ENCODE data around the gene KLHDC4. TPM values are rescaled to one million over a fixed set of nuclear protein-coding genes. Genes with fewer than 3 reads are reported as not detected.

Gene KLHDC4
- total RNA-seq, 1 donor from 2014 or later: 20.5 TPM

GRCh38 chr16:87661561-87661960 is 104.2 kb downstream of the KLHDC4 start:
- H3K36me3 Mint-ChIP-seq (ENCODE audit: low read depth): no peaks in the 10 kb centered on the region
- H3K27ac Mint-ChIP-seq (ENCODE audit: unreplicated experiment): no peak overlapping the region
- peaks cover 7% of the 10 kb centered on the region for H3K9me3 Mint-ChIP-seq (ENCODE audit: low read depth)
- H3K27me3 Mint-ChIP-seq (ENCODE audit: low read depth): peaks cover 29% of the 10 kb centered on the region
- TF ChIP-seq, protein P1, sequence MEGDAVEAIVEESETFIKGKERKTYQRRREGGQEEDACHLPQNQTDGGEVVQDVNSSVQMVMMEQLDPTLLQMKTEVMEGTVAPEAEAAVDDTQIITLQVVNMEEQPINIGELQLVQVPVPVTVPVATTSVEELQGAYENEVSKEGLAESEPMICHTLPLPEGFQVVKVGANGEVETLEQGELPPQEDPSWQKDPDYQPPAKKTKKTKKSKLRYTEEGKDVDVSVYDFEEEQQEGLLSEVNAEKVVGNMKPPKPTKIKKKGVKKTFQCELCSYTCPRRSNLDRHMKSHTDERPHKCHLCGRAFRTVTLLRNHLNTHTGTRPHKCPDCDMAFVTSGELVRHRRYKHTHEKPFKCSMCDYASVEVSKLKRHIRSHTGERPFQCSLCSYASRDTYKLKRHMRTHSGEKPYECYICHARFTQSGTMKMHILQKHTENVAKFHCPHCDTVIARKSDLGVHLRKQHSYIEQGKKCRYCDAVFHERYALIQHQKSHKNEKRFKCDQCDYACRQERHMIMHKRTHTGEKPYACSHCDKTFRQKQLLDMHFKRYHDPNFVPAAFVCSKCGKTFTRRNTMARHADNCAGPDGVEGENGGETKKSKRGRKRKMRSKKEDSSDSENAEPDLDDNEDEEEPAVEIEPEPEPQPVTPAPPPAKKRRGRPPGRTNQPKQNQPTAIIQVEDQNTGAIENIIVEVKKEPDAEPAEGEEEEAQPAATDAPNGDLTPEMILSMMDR (IDR thresholded peaks at IDR 0.05): no peak
- DNase-seq (ENCODE audit: low spot score): no peak
- no peaks in the 10 kb centered on the region for H3K4me1 Mint-ChIP-seq (ENCODE audit: low read depth)
- no peak overlapping the region for H3K4me3 Mint-ChIP-seq (ENCODE audit: unreplicated experiment)

GRCh38 chr16:87658564-87659225 is 107.1 kb downstream of the KLHDC4 start:
- H3K36me3 Mint-ChIP-seq (ENCODE audit: low read depth): no peaks in the 10 kb centered on the region
- H3K4me1 Mint-ChIP-seq (ENCODE audit: low read depth): no peaks in the 10 kb centered on the region
- peaks cover 42% of the 10 kb centered on the region for H3K27me3 Mint-ChIP-seq (ENCODE audit: low read depth)
- no peak overlapping the region for H3K27ac Mint-ChIP-seq (ENCODE audit: unreplicated experiment)
- peaks cover 7% of the 10 kb centered on the region for H3K9me3 Mint-ChIP-seq (ENCODE audit: low read depth)
- TF ChIP-seq, protein P1 (IDR thresholded peaks at IDR 0.05): no peak
- no peak overlapping the region for H3K4me3 Mint-ChIP-seq (ENCODE audit: unreplicated experiment)
- DNase-seq (ENCODE audit: low spot score): no peak

Other genes with a start within 250 kb of the KLHDC4 start
- gene JPH3, start 163.5 kb downstream of the KLHDC4 start, total RNA-seq: 1.1 to 1.9 TPM (median 1.2 TPM) in 3 replicates
- 53.6 to 249 TPM (median 248 TPM) in 3 replicates for gene SLC7A5, start 103.5 kb upstream of the KLHDC4 start, total RNA-seq
- not detected in 3 replicates for gene CA5A, start 170.5 kb upstream of the KLHDC4 start, total RNA-seq
- gene BANP, start 185.4 kb upstream of the KLHDC4 start, total RNA-seq: 15.0 to 19.3 TPM (median 16.7 TPM) in 3 replicates

Data from chondrocyte (in vitro differentiated cells).